Heart right ventricle (tissue), 16 donors: Measurements from ENCODE around the gene PLA2G4A. TPM values are rescaled to one million over a fixed set of nuclear protein-coding genes. Genes with fewer than 3 reads are reported as not detected.

Experiments used
- ATAC-seq, 8 donors: fragments of 200-7000 bp; cut with Tn5 transposase; one replicate each; pipeline ENCODE4 v1.9.1; 2020; ENCODE audit warnings: mild to moderate bottlenecking in 8 of 8, moderate library complexity in 8 of 8, moderate number of reproducible peaks in 1 of 8
- DNase-seq, 2 donors: peaks; one replicate each; pipeline ENCODE4 v3.0.0-alpha.2; 2020
- H3K27ac ChIP-seq, 10 donors: fragments of 200-600 bp; sonication (generic) in 2 of 10; one replicate each; pipeline versions ENCODE4 v1.5.0 to v1.8.0; 2020 to 2022; ENCODE audit warnings: mild to moderate bottlenecking in 3 of 10
- H3K27me3 ChIP-seq, 7 donors: fragments of 200-600 bp; one replicate each; pipeline ENCODE4 v1.8.0; 2021 to 2022; ENCODE audit warnings: mild to moderate bottlenecking in 2 of 7
- H3K36me3 ChIP-seq, 9 donors: fragments of 200-600 bp; sonication (generic) in 1 of 9; one replicate each; pipeline versions ENCODE4 v1.5.0 to v1.8.0; 2020 to 2022; ENCODE audit warnings: mild to moderate bottlenecking in 2 of 9
- H3K4me1 ChIP-seq, 9 donors: fragments of 200-600 bp; sonication (generic) in 1 of 9; one replicate each; pipeline versions ENCODE4 v1.5.0 to v1.8.0; 2020 to 2022; ENCODE audit warnings: mild to moderate bottlenecking in 4 of 9
- H3K4me3 ChIP-seq, 10 donors: fragments of 200-600 bp; sonication (generic) in 2 of 10; one replicate each; pipeline versions ENCODE4 v1.5.0 to v1.8.0; 2020 to 2022; ENCODE audit warnings: mild to moderate bottlenecking in 7 of 10, moderate library complexity in 2 of 10
- H3K9me3 ChIP-seq, 11 donors: fragments of 200-600 bp in 10 of 11; sonication (generic) in 2 of 11; one replicate each; pipeline versions ENCODE4 v1.5.0 to v1.8.0; 2013 to 2022; ENCODE audit warnings: mild to moderate bottlenecking in 2 of 11, control low read depth in 1 of 11, moderate library complexity in 1 of 11
- CTCF ChIP-seq, 9 donors: fragments of 200-600 bp; sonication (generic) in 2 of 9; IDR thresholded peaks; one replicate each; pipeline versions ENCODE4 v1.5.0 to v1.8.0; 2021 to 2022; ENCODE audit warnings: antibody characterized with exemption in 9 of 9, mild to moderate bottlenecking in 5 of 9, moderate library complexity in 1 of 9
- WGBS, 2 donors: extraction: QIAGEN DNeasy Blood & Tissue Kit; methylation state at CpG; one replicate each; pipeline ENCODE4 v1.1.7; 2013; ENCODE audit warnings: inconsistent platforms in 1 of 2; 5-methylcytosine and 5-hydroxymethylcytosine counted together
- intact Hi-C, 10 donors: fragments of 100-400 bp; cut with DNase I; formaldehyde crosslinking; loops; one replicate each; pipeline versions ENCODE4 v1.11.1 to v1.14.2; 2022
- polyA plus RNA-seq, 2 donors: library from polyadenylated mRNA; stranded (reverse); fragments of 200-250 nt; gene quantifications; one replicate each; pipeline ENCODE4 v1.2.3, GENCODE V29; 2013
- total RNA-seq, 10 donors: library from RNA; stranded (reverse); fragmentation: NEBNext Ultra II Directional in 3 of 10; extraction: Animal tissue kit (Norgen Biotek cat#: 25700) in 3 of 10; gene quantifications; one replicate each; pipeline versions ENCODE4 v1.2.1 to v1.2.4, GENCODE V29; 2021 to 2023
- donor health status: Arrhythmogenic right ventricular cardiomyopathy.
- donor health status: ischemic (EF 13 %, LVEDD 7.1; RV severe dilation, severe dysfunction).
- donor health status: healthy with polysubstance abuse.
- donor health status: DM: no; HTN: yes; CAD: no.
- donor health status: DM: no; HTN: no; CAD: no.
- donor health status: ischemic (EF 25% LVEDD 6.9; RV normal size, moderate dysfunction).
- donor health status: ischemic (EF 25% LVEDD 5.7; RV mildly dilated, moderate dysfunction).
- donor health status: healthy.
- donor health status: DM: yes; HTN: yes; CAD: no.
- donor health status: Ischemic cardiomyopathy.
- donor health status: ischemic (EF 35%, LVEDD 5.7; RV mildly dilated, moderate dysfunction).
- donor health status: nonischemic (EF 11% LVEDD 7.7; RV severe dilation, severe dysfunction).
- donor health status: DM: yes; HTN: yes; CAD: no.
- donor health status: PGD.
- donor health status: ischemic (EF 29% LVEDD 5.4; RV normal size, mild dysfunction).
- donor health status: nonischemic (EF 23%, LVEDD 6.1; RV moderate dilation, normal function).

Gene PLA2G4A
- total and polyA plus RNA-seq, 12 donors: 0.85 to 2.7 (median 1.9) TPM

GRCh38 chr1:187037973-187038553 is 209.3 kb downstream of the PLA2G4A start:
- no peak overlapping the region for H3K4me3 ChIP-seq
- intact Hi-C loops: no loop called here
- no peaks in the 10 kb centered on the region for H3K4me1 ChIP-seq
- H3K27ac ChIP-seq: no peak overlapping the region
- no peaks in the 10 kb centered on the region for H3K36me3 ChIP-seq
- H3K9me3 ChIP-seq: peaks cover 0 to 8% (median 0%) of the 10 kb centered on the region in 11 donors
- H3K27me3 ChIP-seq: no peaks in the 10 kb centered on the region
- no peak for TF ChIP-seq CTCF (IDR thresholded peaks at IDR 0.05)
- 43 to 59% methylated on average over 1 of the region's 1 CpG for WGBS, 2 donors
- no peak for DNase-seq
- ATAC-seq: no peak

Other genes with a start within 250 kb of the PLA2G4A start
- gene PTGS2, start 148.5 kb upstream of the PLA2G4A start, total RNA-seq: 1 to 10 TPM in 6 of 10 donors, under 1 TPM in 4; 0.30 to 7.1 (median 1.8) TPM
- under 1 TPM; 0.23 to 0.29 TPM for gene PTGS2, start 148.5 kb upstream of the PLA2G4A start, polyA plus RNA-seq